Mucosa of gallbladder (tissue), 1 donor: Measurements from ENCODE around the gene CYP26B1. TPM values are rescaled to one million over a fixed set of nuclear protein-coding genes. Genes with fewer than 3 reads are reported as not detected.

Experiments
- DNase-seq: peaks from one replicate; pipeline ENCODE4 v3.0.0-alpha.2; 2020; ENCODE audit warnings: low spot score
- total RNA-seq: library from RNA; stranded (reverse); gene quantifications from one replicate; pipeline ENCODE4 v1.2.1, GENCODE V29; 2021
- donor health status: DM: no; HTN: no; CAD: no.

Gene CYP26B1
- total RNA-seq, 1 donor from 2014 or later, result 2.2 TPM

DNA sequence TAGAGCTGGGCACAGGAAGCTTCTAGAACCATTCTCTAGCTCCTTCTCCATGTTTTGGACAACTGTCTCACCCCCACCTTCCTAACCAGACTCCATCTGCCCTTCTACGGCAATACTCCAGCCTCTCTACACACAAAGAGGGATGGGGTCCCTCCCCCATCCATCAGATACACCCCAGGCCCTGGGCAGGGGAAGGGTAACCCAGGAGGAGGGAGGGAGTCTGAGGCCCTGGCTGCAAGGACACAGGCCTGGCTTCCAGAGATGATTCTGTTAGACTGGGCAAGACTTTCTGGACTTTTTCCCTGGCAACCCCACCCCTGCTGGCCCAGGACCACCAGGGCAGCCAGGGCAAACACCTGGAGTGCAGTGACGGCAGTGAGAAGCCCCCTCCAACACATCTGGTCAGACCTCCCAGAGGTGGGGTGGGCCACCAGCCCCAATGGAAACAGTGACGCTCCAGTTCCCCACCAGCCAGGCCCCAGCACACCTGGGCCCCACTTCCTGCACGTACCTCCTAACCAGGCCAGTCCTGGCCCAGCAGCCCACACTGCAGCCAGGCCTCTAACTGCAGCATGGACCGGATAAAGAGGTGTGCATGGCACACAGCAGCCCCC, 6.5 kb downstream of the CYP26B1 start:
- DNase-seq, result no peak

DNA sequence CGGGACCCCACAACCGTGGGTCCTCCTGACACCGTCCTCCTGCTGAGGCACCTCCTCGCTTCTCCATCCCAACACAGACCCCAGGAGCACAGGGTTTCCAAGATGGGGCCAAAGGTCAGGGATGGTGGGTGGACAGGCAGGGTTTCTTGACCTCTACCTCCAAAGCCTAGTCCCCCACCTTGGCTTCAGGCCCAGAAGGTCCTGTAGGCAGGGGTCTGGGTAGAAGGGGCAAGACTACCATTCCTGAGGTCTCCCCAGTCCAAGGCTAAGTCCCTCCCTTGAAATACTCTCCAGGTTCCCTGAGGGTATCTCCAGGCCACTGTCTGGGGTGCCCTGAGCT, 7.1 kb downstream of the CYP26B1 start:
- no peak for DNase-seq

DNA sequence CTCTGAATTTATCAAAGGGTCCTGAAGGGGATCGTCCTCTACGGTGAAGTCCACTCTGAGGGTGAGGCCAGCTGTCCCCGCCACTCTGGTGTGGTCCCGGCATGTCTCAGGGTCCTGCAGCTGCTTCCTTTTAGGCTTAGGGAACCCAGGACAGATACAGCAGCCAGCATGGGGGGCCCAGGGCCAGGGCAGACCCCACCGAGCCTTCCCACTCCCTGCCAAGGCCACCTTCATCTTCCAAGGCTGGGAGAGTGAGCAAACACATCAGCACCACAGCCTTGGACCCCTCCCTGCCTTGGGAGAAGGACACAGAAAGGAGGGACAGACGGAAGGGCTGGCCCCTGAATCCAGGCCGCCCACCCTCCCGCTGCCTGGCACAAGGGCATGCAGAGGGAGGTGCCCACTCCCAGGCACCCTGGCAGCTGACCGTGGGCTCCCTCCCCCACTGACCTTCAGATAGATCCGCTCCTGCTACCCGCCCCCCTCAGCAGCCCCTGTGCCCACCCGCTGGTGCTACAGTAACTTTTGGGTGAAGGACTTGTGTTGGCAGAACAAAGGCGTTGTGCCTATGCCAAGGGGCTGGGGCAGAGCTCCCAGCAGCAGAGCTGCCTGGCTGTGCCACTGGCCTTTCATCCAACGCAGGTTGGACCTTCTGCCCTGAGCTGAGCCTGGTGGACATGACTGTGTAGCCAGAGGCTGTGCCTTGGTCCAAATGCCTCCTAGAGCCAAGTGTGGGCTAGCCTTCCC, 7.6 kb downstream of the CYP26B1 start:
- no peak for DNase-seq

DNA sequence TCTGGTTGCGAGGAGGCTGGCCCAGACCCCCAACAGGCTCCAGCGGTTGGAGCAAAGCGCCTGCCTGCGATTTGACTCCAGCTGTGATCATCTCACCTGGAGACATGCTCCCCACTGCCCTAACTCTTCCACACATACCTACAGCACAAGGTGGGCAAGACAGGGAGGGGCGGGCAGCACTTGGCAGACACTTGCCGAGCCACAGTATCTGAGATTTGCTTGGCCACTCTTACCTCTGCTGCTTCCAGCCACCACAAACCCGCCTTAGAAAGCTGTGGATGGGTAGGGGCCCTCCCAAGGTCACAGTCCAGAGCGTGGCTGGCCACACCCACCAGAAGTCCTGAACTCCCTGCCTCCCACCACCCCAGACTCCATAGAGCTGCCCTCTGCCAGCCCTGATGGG, 8.2 kb downstream of the CYP26B1 start:
- DNase-seq, result no peak

DNA sequence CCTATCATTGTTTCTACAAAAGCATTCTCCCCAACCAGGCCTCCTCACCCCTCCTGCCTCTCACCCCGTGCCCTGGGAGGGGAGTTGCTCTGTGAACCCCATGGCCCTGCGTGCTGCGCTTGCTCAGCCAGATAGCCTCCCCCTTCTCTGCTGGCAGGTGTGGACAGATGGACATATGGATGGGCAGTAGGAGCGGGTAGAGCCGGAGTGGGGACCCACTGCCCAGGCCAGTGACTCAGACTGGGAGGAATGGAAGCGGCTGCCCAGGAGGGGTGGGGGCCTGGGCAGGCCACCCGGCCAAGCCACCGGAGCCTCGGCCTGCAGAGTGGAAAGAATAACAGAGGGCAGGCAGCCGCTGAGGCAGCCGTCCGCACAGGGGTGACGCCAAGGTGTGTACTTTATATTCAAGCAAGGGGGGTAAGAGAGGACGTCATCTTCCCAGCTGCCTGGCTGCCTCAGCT, 8.7 kb downstream of the CYP26B1 start:
- DNase-seq, result no peak

DNA sequence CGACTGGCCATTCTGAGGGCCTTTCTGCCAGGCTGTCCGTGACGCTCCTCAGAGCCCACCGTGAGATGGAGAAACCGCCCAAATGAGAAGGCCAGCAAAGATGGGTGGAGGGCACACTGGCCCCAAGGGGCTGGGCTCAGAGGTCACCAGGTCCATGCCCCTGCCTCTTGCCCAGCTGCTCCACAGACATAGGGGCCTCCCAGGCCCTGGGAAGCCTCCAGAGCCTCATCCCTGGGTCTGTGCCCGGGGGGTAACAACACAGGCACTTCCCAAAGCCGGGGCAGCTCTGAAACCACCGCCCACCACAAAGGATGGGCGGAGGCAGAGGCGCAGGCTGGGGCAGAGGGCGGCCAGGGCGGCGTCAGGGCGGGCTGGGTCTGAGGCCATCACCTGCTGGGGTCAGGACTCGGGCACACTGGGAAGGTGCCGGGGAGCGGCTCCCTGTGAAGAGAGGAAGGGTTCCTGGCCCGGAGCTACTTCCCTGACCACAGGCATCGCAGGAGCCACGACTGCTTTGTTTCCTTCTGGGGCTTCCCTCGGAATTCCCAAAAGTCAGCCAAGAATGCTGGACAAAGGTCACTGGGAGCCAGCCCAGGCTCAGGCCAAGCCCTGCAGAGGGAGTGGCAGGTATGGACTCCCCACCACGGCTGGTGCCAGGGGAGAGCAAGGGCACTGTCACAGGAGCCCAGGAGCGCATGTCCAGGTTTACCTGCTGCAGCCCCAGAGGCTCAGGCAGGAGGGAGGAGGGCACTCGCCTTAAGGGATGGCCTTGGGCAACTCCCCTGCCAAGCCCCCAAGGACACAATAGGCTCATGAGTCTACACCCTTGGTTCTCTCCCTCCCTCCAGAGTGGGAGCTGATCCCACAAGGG, 9.4 kb downstream of the CYP26B1 start:
- no peak for DNase-seq

DNA sequence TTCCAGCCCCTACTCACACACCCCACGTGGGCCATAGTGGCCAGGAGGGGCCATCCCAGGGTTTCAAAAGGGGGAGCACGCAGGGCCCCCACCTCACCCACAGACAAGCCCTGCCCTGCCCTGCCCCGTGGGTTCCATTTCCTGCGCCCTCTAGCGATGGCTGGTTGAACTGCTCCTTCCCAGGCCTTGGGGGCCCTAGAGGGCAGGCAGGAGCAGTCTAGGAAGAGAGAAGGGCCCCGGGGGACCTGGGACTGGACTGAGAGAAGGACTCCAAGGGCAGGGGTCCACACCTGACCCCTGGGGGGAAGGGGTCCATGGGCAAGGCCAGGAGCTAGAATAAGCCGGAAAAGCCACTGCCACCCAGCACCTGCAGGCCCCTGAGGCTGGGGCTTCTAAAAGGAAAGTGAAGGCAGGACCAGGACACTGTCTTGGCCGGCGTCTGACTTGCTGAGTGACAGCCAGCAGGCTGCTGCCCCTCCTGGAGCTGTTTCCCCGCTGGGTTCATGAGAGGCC, 10.1 kb downstream of the CYP26B1 start:
- no peak for DNase-seq

DNA sequence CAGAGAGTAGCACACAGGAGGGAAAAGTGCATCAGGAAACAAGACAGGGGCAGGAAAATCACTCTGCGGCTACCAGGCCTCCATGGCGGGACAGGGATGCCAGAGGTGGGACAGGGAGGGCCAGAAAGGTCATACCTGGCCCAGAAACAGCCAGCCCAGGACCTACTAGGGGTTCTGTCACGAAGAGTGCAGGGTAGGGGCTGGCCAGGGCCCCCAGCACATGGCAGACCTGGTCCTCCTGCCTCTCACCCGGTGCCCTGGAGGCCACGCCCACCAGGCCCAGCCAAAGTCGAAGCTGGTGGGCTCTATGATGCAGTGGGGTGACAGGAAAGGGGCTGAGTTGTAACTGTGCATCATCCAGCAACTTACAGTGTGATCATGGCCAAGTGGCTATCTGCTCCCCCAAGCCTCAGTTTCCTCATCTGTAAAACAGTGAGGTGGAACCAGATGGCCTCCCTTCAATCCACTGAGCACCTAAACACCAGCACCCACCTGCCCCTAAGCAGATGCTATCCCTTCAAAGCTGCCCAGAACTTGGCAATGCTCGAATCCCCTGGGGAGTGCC, 10.6 kb downstream of the CYP26B1 start:
- DNase-seq, result no peak

DNA sequence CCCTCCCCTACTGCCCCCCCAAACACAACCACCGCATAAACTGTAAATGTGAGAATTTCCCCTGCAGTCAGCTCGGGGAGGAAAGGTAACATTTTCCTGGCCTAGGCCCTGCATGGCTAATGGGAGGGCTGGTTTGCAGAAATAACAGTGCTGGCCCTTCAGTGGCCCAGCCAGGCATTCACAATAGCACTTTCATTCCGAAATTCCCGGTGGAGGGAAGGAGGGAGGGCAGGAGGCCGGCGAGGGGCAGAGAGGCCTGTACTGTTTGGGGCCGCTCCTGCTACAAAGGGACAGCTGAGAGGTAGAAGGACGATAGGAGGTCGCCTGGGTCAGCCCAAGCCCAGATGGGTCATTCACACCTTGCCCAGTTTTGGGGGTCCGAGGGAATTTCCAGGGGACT, 11.3 kb downstream of the CYP26B1 start:
- no peak for DNase-seq

DNA sequence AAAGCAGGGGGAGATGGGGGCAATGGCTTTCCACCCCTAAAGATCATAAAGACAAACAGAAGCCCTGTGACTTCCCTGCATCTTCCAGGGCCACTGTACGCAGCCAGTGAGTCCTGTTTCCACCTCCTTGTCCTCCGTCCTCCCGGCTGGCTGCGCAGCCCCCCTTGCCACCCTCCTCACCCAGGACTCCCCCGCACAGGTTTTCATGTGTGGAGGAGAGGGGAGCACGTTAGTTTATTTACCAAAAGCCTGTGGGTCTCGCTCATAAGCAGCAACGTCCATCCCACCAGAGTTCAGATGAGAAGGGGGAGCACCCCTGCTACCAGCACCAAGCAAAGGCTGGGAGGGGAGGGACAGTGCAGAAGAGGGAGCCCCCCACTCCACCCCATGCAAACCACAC, 11.7 kb downstream of the CYP26B1 start:
- no peak for DNase-seq

DNA sequence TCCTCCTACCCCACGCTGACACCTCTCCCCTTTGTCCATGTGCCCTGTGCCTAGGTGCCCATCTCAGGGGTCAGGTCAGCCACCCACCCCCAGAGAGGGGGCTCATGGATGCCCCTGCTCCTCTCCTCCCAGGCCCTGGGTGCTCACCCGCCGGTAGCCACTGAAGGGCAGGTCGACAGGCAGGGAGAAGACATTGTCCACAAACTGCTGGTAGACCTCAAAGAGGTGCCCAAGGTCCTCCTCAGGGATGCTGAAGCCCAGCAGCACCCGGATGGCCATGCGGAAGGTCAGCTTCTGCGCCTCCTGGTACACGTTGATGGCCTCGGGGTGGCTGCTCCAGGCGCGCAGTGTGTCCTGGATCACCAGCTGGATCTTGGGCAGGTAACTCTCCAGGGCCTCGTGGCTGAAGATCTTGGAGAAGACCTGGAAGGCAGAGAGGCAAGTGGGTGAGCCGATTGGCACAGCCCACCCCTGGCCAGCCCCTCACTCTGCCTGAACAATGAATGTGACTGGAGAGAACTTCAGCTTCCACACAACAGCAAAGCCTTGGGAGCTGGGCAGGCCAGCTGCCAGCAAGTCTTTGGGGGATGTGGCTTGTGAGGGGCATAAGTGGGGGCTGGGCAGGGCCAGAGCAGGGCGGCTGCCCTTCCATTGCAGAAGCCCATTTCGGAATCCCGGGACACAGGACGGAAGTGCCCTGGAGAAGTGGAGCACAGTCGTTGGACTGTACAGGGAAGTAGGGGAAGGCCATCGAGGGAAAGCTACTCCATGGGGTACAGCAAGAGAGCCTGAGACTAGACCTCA, 12.5 kb downstream of the CYP26B1 start:
- DNase-seq, result no peak

DNA sequence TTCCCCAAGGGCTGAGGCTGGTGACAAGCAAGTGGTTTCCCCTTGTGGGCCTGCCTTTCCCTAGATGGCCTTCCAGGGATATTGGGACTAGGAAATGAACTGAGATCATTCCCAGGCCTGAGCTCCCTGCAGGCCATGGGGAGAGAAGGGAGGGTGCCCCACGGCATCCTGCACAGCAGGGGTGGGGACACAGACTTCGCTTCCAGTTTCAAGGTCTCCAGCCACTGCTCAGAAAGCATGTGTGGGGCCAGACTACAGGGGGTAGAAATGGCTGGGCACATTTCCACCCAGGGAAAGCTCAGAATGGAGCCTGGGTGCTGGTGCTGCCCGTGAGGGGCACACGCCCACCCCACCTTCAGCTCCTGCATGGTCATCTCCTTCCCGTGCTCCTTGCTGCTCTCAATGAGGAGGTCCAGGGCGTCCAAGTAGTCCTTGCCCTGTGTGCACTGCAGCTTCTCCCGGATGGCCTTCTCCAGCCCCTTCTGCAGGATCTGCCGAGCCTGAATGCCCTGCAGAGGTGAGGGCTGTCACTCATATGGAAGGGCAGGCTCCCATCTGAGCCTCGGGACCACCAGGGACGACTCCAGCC, 13.2 kb downstream of the CYP26B1 start:
- DNase-seq, result no peak

DNA sequence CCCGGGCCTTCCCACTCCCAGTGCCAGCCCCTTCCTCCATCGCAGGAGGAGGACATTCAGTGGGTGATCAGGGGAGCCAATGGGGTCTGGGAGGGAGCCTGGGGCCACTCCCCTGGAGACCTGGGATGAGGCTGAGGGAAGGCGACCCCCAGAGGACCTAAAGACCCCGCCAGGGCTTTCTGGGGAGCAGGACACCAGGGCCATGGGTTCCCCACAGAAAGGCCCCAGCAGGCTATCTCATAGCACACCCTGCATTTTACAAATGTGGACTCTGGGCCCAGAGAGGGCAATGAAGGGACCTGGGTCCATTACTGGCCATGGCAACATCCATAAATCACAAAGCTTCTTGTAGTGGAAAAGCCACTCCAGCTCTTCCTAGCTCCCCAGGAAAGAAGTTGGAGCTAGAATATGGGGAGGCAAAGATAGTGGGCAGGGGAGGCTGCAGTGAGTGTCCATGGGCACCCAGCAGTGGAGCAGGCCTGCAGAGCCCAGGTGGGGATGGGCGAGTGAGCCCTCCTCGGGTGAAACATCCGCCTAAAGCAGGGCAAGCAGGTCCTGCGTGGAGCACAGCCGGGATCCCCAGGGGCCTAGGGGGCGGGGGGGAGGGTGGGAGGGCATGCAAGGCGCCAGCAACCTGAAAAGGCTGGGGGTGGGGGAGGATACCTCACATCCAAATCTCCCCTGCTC, 13.8 kb downstream of the CYP26B1 start:
- no peak for DNase-seq

DNA sequence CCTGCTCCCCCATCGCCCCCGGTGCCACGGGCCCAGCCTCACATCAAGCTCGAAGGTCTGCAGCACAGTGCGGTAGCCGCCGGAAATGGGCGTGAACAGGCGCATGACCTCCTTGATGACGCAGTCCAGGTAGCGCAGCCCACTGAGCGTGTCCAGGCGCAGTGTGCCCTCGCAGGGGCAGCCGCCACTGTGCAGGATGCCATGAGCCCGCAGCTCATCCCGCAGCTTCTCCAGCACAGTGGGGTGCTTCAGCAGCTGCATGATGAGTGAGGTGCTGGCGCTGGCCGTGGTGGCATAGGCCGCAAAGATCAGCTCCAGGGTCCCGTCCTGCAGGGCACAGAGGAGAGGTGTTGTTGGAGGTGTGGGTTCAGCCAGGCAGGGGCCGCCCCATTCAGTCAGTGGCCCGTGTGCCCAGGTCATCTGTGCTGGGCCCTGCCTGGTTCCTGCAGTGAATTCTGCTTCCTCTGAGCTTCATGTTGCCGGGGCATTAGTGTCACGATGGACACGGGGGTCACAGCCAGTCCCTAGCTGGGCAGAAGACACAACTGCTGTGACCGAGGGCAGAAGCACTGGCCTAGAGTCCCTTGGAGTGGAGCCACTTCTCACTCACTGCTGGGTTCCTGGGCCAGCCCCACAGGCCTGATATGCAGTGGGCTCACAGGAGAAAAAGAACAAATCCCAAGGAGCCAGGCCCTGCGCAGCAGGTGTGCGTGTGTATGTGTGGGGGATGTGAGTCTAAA, 14.5 kb downstream of the CYP26B1 start:
- DNase-seq, result no peak

DNA sequence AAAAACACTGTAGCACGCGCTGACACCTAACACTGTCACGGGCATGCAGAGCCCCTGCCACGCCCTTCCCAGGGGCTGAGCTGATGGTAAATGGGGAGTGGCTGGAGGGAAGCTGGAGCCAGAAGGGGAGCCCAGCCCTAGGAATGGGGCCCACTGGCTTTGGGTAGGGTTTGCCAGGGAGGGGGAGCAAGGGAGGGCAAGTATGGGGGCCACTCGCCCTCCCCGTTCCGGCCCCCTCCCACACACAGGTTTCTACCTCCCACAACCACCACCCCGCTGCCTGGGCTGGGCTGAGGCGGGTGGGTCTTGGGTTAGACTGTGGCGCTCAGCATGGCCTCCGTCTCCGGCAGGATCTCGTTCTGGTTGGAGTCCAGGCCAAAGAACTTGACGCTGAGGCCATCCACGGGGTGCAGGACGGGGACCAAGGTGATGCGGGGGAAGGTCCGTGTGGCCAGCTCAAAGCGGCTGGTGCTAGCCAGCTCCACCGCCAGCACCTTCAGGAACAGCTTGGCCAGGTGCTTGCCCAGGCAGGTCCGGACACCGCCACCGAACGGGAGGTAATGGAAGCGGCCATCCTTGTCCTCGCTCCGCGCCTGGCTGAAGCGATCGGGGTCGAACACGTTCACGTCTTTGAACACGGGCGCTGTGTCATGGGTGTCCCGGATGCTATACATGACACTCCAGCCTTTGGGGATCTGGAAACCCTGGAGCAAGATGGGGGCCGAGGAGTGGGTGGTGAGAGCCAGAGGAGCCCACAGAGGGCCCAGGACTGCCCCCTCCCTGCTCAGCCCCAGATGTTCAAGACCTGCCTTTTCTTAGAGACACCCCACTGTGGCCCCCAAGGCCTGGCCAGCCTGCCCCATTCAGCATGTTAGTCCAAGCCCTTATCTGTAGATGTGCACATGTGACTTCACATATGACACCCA, 15.5 kb downstream of the CYP26B1 start:
- DNase-seq, result no peak

DNA sequence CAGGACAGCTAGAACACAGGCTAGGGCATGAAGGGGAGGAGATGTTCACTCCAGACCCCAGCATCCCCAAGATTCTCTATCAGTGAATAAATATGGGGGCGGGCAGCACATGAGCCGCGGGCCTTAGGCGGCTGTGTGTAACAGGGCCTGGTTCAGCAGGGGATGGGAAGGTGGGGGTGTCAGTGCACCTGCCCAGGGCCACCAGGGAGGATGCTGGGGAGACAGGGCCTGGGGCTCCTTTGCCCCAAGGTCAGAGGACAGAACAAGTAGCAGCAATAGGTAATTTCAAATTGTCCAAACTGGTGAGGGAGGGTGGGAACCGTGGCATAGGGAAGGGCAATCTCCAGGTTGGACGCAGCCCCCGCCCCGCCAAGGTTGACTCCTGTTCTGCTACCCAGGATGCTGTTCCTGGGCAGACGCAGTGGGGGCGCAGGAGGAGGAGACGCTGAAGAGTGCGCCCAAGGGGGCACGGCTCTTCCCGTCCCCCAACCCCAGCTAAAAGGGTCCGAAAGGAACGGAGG, 16.2 kb downstream of the CYP26B1 start:
- no peak for DNase-seq

DNA sequence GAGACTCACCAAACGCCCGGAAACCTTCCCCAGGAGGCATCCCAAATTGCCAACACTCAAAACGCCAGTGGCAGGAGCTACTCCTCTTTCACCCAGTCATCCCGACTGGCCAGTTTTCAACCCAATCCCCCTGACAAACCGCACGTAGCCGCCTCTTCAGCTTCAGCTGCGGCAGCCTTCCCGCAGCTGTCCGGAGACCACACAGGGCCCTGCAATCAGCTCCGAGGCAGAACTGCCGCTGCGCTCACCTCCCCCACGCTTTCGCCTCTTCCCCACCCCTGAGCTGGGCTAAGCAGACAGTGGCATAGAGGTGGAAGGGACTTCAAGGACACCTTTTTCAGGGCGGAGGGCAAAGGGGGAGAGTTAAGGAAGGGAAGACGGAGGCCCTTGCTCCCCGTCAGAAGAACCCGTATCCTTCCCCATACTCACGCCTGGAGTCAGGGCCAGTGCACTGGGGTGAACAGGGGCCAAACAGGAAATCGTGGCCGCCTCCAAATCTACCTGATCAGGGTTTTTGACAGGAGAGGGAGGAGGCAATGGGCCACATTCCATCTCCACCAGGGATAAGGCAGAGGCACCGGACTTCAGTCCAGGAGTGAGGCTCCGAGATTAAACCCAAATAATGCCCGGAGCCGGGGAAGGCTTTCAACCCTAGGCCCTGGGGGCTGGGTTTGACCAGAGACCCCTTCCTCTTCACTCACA, 16.9 kb downstream of the CYP26B1 start:
- no peak for DNase-seq
